K562 (cell line): Measurements from ENCODE around the gene LRP1. TPM values are rescaled to one million over a fixed set of nuclear protein-coding genes. Genes with fewer than 3 reads are reported as not detected.

Source experiments
- CBFA2T2 ChIP-seq: fragments of 450-650 bp; conservative IDR thresholded peaks from 2 replicates; pipeline ENCODE4 v1.6.1; 2017; ENCODE audit warnings: mild to moderate bottlenecking
- CBX3 ChIP-seq, 2 experiments: IDR thresholded peaks; 1 replicate in 1 of 2; 2 replicates in 1 of 2; pipeline ENCODE4 v1.6.1; 2012; ENCODE audit warnings: inconsistent platforms in 2 of 2, low read length in 2 of 2, borderline replicate concordance in 1 of 2, control low read depth in 1 of 2
- CREM ChIP-seq: IDR thresholded peaks from 2 replicates; pipeline ENCODE4 v1.6.1; 2014; ENCODE audit warnings: antibody characterized with exemption, low read depth
- DPF2 ChIP-seq: fragments of 450-650 bp; IDR thresholded peaks from 2 replicates; pipeline ENCODE4 v1.6.1; 2016
- EP300 ChIP-seq: IDR thresholded peaks from 2 replicates; pipeline ENCODE4 v1.6.1; 2012; ENCODE audit warnings: low read length, improper control_type of control experiment
- ETV1 ChIP-seq: fragments of 450-650 bp; conservative IDR thresholded peaks from 2 replicates; pipeline ENCODE4 v1.6.1; 2016; ENCODE audit warnings: missing genetic modification characterization, control low read depth, low read depth, missing compliant biosample characterization
- KDM5B ChIP-seq: fragments of 200-600 bp; sonication (generic); IDR thresholded peaks from 2 replicates; pipeline ENCODE4 v1.6.1; 2012; ENCODE audit warnings: low read depth, mild to moderate bottlenecking, moderate library complexity, low read length, control low read depth, inconsistent platforms; ENCODE audit not compliant: insufficient replicate concordance
- KLF16 ChIP-seq: IDR thresholded peaks from 2 replicates; pipeline ENCODE4 v1.6.1; 2016; ENCODE audit warnings: antibody characterized with exemption
- MYNN ChIP-seq, 2 experiments: sonication (generic); formaldehyde crosslinking in 1 of 2; IDR thresholded peaks; 2 replicates each; pipeline versions ENCODE4 v1.5.0 to v1.6.1; 2016 to 2020; ENCODE audit warnings: antibody characterized with exemption in 1 of 2, missing genetic modification reagents in 1 of 2
- PHF21A ChIP-seq: fragments of 450-650 bp; IDR thresholded peaks from 2 replicates; pipeline ENCODE4 v1.6.1; 2017; ENCODE audit warnings: low read depth, borderline replicate concordance
- RBM14 ChIP-seq: fragments of 200-400 bp; formaldehyde crosslinking; IDR thresholded peaks from 2 replicates; pipeline ENCODE4 v1.6.1; 2018; ENCODE audit warnings: low read depth, mild to moderate bottlenecking, low read length, moderate library complexity, borderline replicate concordance; ENCODE audit not compliant: insufficient read depth
- SMARCE1 ChIP-seq: fragments of 450-650 bp; IDR thresholded peaks from 2 replicates; pipeline ENCODE4 v1.7.1; 2016; ENCODE audit warnings: mild to moderate bottlenecking
- TAF9B ChIP-seq: fragments of 450-650 bp; IDR thresholded peaks from 2 replicates; pipeline ENCODE4 v1.6.1; 2018; ENCODE audit warnings: mild to moderate bottlenecking; ENCODE audit not compliant: partially characterized antibody
- TSC22D4 ChIP-seq: fragments of 450-650 bp; IDR thresholded peaks from 2 replicates; pipeline ENCODE4 v1.6.1; 2016; ENCODE audit warnings: missing genetic modification characterization, missing biosample characterization, control low read depth
- ZBTB7A ChIP-seq: IDR thresholded peaks from 2 replicates; pipeline ENCODE4 v1.6.1; 2011; ENCODE audit warnings: low read depth, mild to moderate bottlenecking, low read length, moderate library complexity, borderline replicate concordance; ENCODE audit not compliant: control insufficient read depth
- ZNF212 ChIP-seq: fragments of 450-650 bp; formaldehyde crosslinking; IDR thresholded peaks from 2 replicates; pipeline ENCODE4 v1.4.0; 2020; ENCODE audit warnings: mild to moderate bottlenecking
- ZNF24 ChIP-seq: fragments of 450-650 bp; IDR thresholded peaks from 2 replicates; pipeline ENCODE4 v1.6.1; 2016
- ZNF408 ChIP-seq: fragments of 250-450 bp; sonication (Bioruptor Pico); IDR thresholded peaks from 2 replicates; pipeline ENCODE4 v1.4.0; 2020; ENCODE audit warnings: low read depth, mild to moderate bottlenecking, moderate library complexity
- polyA plus RNA-seq, 8 experiments: library from polyadenylated mRNA; depleted of rRNA in 4 of 8; stranded (reverse) in 5 of 8; unstranded in 3 of 8; fragments of >200 nt; fragmentation: Nextera tagmentation in 2 of 8; fragmentation: Illumina TruSeq in 1 of 8; extraction: Ambion mirVana in 2 of 8; extraction: Trizol in 1 of 8; gene quantifications; 2 replicates each; pipeline versions ENCODE4 v1.2.1 to v1.2.3, GENCODE V29; 2011 to 2014; ENCODE audit warnings: inconsistent platforms in 1 of 8, missing spikeins in 1 of 8
- total RNA-seq, 7 experiments: library from RNA; depleted of rRNA in 6 of 7; stranded (reverse); fragments of >200 nt in 6 of 7; fragmentation: Illumina TruSeq in 2 of 7; extraction: Trizol in 2 of 7; gene quantifications; 2 replicates each; pipeline versions ENCODE4 v1.2.1 to v1.2.3, GENCODE V29; 2011 to 2021; ENCODE audit warnings: low replicate concordance in 1 of 7
- TF ChIP-seq, protein P1 (sequence below): fragments of 450-650 bp; IDR thresholded peaks from 2 replicates; pipeline ENCODE4 v1.6.1; 2016
- TF ChIP-seq, protein P2 (sequence below): fragments of 250-450 bp; sonication (Bioruptor Pico); IDR thresholded peaks from 2 replicates; pipeline ENCODE4 v1.4.0; 2020; ENCODE audit warnings: mild to moderate bottlenecking, moderate library complexity, borderline replicate concordance
- TF ChIP-seq, protein P3 (sequence below): sonication (generic); formaldehyde crosslinking; IDR thresholded peaks from 2 replicates; pipeline ENCODE4 v1.8.0; 2023; ENCODE audit warnings: mild to moderate bottlenecking, missing genetic modification reagents
- TF ChIP-seq, protein P4 (sequence below), 2 experiments: IDR thresholded peaks; 2 replicates each; pipeline ENCODE4 v1.6.1; 2011; ENCODE audit warnings: borderline replicate concordance in 1 of 2, control low read depth in 1 of 2, low read depth in 1 of 2, low read length in 1 of 2, mild to moderate bottlenecking in 1 of 2, mixed read lengths in 1 of 2, moderate library complexity in 1 of 2; ENCODE audit not compliant: insufficient read depth in 1 of 2, insufficient read length in 1 of 2, poor library complexity in 1 of 2, severe bottlenecking in 1 of 2; ENCODE audit errors: extremely low read depth in 1 of 2

LRP1 gene
- total and polyA plus RNA-seq, 9 of the 15 experiments (the other 6 are each of a cell fraction or from before 2014, with no cell fraction given): 0.04 to 0.64 (median 0.19) TPM; not detected in 2

DNA sequence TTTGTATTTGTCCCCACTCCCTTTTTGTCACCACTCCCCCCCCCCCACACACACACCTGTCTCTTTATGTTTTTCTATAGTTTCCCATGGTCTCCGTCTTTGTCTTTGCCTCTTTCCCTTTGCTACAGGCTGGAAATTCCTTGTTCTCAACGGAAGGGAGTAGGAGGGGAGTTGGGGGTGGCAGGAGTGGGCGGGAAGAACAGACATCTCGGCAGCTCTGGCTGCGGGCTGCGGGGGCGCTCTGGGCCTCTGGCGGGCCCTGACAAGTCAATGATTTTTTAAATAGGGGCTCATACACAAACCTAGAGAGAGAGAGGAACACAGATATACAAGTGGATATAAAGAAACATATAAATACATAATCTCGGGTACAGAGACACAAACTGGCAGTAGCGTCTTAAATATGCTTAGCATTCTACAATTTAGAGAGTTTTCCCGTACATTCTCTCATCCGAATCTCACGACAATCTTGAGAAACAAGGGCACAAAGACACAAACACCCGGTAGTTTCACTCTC is 41.7 kb upstream of the LRP1 start (continued):
- TF ChIP-seq, protein P1, sequence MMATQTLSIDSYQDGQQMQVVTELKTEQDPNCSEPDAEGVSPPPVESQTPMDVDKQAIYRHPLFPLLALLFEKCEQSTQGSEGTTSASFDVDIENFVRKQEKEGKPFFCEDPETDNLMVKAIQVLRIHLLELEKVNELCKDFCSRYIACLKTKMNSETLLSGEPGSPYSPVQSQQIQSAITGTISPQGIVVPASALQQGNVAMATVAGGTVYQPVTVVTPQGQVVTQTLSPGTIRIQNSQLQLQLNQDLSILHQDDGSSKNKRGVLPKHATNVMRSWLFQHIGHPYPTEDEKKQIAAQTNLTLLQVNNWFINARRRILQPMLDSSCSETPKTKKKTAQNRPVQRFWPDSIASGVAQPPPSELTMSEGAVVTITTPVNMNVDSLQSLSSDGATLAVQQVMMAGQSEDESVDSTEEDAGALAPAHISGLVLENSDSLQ: peak; percentile 27; the same call in 1 of the 2 replicates
- peak; percentile 12 for TF ChIP-seq KDM5B
- TF ChIP-seq DPF2: peak; percentile 37; the same call in 1 of the 2 replicates
- TF ChIP-seq ZNF212: no peak
- TF ChIP-seq, protein P2, sequence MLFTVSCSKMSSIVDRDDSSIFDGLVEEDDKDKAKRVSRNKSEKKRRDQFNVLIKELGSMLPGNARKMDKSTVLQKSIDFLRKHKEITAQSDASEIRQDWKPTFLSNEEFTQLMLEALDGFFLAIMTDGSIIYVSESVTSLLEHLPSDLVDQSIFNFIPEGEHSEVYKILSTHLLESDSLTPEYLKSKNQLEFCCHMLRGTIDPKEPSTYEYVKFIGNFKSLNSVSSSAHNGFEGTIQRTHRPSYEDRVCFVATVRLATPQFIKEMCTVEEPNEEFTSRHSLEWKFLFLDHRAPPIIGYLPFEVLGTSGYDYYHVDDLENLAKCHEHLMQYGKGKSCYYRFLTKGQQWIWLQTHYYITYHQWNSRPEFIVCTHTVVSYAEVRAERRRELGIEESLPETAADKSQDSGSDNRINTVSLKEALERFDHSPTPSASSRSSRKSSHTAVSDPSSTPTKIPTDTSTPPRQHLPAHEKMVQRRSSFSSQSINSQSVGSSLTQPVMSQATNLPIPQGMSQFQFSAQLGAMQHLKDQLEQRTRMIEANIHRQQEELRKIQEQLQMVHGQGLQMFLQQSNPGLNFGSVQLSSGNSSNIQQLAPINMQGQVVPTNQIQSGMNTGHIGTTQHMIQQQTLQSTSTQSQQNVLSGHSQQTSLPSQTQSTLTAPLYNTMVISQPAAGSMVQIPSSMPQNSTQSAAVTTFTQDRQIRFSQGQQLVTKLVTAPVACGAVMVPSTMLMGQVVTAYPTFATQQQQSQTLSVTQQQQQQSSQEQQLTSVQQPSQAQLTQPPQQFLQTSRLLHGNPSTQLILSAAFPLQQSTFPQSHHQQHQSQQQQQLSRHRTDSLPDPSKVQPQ (CRISPR knock-in tag): no peak
- TF ChIP-seq ZBTB7A: peak; percentile 92
- no peak for TF ChIP-seq ZNF408 (CRISPR knock-in tag)
- TF ChIP-seq, protein P3, sequence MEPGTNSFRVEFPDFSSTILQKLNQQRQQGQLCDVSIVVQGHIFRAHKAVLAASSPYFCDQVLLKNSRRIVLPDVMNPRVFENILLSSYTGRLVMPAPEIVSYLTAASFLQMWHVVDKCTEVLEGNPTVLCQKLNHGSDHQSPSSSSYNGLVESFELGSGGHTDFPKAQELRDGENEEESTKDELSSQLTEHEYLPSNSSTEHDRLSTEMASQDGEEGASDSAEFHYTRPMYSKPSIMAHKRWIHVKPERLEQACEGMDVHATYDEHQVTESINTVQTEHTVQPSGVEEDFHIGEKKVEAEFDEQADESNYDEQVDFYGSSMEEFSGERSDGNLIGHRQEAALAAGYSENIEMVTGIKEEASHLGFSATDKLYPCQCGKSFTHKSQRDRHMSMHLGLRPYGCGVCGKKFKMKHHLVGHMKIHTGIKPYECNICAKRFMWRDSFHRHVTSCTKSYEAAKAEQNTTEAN: no peak
- no peak for TF ChIP-seq RBM14
- peak; percentile 44; the same call in 1 of the 2 replicates for TF ChIP-seq PHF21A
- TF ChIP-seq SMARCE1: 0 out of 2 replicates have a peak, but pooled peaks have one; percentile 10
- TF ChIP-seq CREM: peak; percentile 35; the same call in 1 of the 2 replicates
- TF ChIP-seq, protein P4, sequence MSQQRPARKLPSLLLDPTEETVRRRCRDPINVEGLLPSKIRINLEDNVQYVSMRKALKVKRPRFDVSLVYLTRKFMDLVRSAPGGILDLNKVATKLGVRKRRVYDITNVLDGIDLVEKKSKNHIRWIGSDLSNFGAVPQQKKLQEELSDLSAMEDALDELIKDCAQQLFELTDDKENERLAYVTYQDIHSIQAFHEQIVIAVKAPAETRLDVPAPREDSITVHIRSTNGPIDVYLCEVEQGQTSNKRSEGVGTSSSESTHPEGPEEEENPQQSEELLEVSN (IDR thresholded peaks at IDR 0.05; ENCODE audit: borderline replicate concordance in 1 of 2, extremely low read depth in 1 of 2, insufficient read depth in 1 of 2, insufficient read length in 1 of 2, low read depth in 1 of 2, low read length in 1 of 2, poor library complexity in 1 of 2, severe bottlenecking in 1 of 2): peak in 1 of 2 experiments; percentile 76
- peak; percentile 17 for TF ChIP-seq TAF9B
- 0 out of 2 replicates have a peak, but pooled peaks have one; percentile 1 for TF ChIP-seq ETV1
- peak; percentile 30; the same call in 1 of the 2 replicates for TF ChIP-seq EP300
- TF ChIP-seq CBFA2T2: no peak
- TF ChIP-seq TSC22D4 (tag): no peak
- TF ChIP-seq ZNF24: no peak
- no peak for TF ChIP-seq CBX3 (IDR thresholded peaks at IDR 0.05; ENCODE audit: borderline replicate concordance in 1 of 2, low read length in 2 of 2)
- TF ChIP-seq KLF16: 0 out of 2 replicates have a peak, but pooled peaks have one; percentile 25
- TF ChIP-seq MYNN (IDR thresholded peaks at IDR 0.05): no peak
- no peak for TF ChIP-seq MYNN (CRISPR knock-in tag; IDR thresholded peaks at IDR 0.05)
